HG03139 (cell line): ENCODE measurements around the gene RHBG.
"Not testable (repeated sequence)": the region's sequence is repeated elsewhere in the genome, so short reads cannot be mapped to it uniquely, and the experiment has no call there.

ENCODE experiments used
- ATAC-seq: cut with Tn5 transposase; IDR thresholded peaks from one replicate; pipeline ENCODE4 v1.9.1; 2021; ENCODE audit not compliant: unreplicated experiment

RHBG gene, protein sequence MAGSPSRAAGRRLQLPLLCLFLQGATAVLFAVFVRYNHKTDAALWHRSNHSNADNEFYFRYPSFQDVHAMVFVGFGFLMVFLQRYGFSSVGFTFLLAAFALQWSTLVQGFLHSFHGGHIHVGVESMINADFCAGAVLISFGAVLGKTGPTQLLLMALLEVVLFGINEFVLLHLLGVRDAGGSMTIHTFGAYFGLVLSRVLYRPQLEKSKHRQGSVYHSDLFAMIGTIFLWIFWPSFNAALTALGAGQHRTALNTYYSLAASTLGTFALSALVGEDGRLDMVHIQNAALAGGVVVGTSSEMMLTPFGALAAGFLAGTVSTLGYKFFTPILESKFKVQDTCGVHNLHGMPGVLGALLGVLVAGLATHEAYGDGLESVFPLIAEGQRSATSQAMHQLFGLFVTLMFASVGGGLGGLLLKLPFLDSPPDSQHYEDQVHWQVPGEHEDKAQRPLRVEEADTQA

DNA sequence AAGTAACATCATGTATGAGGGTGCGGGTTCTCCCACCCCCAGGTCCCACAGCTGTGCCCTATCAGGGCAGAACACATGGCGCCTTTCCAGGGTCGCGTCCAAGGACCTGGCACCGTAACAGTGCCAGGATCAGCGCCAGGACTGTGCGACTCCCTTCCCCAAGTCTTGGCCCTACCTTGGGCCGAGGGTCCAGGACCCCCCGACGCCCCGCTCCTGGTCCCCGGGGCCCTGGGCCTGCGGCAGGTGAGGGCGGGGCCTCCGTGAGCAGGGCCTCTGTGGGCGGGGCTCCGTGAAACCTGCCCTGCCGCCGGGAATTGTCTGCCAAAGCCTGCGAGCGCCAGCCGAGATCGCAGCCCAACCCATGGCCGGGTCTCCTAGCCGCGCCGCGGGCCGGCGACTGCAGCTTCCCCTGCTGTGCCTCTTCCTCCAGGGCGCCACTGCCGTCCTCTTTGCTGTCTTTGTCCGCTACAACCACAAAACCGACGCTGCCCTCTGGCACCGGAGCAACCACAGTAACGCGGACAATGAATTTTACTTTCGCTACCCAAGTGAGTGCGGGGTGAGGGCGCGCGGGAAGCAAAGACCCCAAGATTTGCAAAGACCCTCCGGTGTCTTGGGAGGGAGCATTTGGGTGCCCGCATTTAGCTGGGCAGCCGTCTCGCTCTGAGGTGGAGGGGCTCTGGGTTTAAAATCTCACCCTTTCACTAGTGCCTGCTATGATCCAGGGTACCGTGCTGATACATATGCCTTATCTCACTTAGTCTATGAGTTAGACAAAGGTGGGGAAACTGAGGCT, at the start of gene RHBG:
Gene RHBG (plus strand): TSS at position 323 of the 796 bp plus-strand sequence. CDS start 39 bp downstream, at position 362.
- no peak for ATAC-seq

GRCh38 chr1:156319664-156320063, 49.3 kb upstream of the RHBG start:
- ATAC-seq, result no peak

DNA sequence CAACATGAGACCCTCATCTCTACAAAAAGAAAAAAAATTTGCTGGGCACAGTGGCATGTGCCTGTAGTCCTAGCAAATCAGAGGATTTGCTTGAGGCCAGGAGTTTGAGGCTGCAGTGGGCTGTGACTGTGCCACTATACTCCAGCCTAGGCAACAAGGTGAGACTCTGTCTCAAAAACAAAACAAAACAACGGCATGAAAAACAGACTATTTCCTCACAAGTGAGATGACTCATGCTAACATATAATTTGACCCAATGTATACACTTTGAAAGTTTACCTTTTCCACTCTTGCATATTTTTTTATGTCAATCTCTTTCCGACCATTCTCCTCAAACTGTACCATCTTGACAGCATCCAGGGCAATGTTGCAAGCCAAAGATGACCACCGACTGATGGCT, 48.5 kb upstream of the RHBG start:
- no peak for ATAC-seq

- not testable (repeated sequence) for ATAC-seq
Measured at GRCh38 chr1:156323179-156323578, 45.8 kb upstream of the RHBG start.

DNA sequence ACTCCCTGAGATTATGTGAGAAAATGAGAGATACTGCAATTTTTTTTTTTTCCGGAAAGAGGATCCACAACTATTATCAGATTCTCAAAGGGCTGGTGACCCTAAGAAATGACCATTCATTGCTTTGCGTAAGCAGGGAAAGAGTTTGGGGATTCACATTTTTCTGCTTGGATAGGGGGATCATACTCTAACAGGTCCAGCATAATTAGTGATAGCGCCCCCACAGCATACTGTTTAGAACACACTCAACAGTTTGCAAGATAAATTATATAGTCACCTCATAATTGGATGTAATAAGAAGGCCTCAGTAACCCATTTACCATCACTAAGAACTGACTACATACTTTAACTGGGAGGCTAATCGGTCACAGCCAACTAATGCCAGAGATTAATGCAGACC, 32.8 kb upstream of the RHBG start:
- ATAC-seq, result no peak

DNA sequence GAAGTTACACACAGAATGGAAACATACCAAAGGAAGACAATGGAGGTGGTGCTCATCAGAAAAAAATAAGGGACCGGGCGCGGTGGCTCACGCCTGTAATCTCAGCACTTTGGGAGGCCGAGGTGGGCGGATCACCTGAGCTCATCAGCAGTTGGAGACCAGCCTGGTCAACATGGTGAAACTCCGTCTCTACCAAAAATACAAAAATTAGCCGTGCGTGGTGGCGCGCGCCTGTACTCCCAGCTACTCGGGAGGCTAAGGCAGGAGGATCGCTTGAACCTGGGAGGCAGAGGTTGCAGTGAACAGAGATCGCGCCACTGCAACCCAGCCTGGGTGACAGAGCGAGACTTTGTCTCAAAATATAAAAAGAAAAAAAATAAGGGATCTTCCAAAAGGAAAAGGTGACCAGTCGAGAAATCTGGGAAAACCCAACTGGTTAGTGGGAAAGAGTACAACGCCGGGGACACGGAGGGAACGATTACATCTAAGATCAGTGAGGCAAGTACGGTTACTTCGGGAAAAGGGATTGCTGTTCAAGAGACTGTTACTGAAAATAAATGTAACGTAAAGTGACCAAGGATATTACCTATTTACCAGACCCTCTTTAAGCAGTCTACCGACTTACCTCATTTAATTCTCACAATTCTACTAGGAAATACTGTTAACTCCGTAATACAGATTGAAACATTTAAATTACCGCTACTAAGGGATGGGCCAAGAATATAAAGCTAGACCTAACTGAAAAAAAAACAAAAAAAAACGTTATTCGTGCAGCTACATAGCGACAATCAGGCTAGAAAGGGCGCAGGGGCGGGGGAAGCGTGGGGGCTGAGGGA, 31.7 kb upstream of the RHBG start:
- no peak for ATAC-seq

GRCh38 chr1:156337888-156338179, 31.2 kb upstream of the RHBG start:
- no peak for ATAC-seq

DNA sequence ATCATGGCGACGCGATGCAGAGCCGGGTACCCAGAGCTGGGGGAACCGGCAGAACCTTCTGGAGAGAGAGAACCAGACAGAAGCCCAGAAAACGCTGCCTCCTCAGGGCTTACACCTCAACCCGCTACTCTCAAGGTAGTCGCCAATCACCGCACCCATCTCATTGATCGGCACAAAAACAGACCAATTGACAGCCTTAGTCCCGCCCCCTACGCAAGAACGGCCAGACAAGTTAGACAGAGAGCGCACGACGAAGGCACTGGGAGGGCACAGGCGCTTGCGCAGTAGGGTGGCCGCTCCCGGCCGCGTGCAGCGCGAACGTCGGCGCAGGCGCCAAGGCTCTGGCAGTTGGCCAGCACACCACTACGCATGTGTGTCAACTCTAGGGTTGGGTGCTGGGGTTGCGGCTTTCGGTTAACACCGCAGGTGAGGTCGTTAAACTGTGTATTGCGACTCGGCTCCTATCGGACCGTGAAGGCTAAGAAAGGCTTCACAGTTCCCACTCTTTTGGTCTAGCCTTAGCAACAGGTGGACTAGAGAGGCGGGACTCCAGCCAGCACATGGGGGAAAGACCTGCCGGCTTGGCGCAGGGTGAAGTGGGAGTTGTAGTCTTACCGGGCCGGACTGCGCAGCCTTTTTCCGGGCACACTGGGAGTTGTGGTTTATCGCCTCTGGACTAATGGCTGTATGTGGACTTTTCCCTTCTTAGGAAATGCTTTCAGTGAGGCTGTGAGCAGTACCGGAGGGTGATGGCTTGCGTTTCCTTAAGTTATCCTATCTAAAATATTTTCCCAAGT, 30.6 kb upstream of the RHBG start, which contains the start of the genes CCT3 and TSACC:
Gene CCT3 (minus strand): TSS at position 113 of the 797 bp plus-strand sequence. CDS start 108 bp downstream, at position 5.
Gene TSACC (plus strand): TSS at position 347 of the 797 bp plus-strand sequence. CDS start 1,232 bp downstream, outside the sequence.
- peak; percentile 86 for ATAC-seq

- no peak for ATAC-seq
Measured at GRCh38 chr1:156342166-156342955, 26.6 kb upstream of the RHBG start.

GRCh38 chr1:156344409-156344808, 24.6 kb upstream of the RHBG start:
- no peak for ATAC-seq

DNA sequence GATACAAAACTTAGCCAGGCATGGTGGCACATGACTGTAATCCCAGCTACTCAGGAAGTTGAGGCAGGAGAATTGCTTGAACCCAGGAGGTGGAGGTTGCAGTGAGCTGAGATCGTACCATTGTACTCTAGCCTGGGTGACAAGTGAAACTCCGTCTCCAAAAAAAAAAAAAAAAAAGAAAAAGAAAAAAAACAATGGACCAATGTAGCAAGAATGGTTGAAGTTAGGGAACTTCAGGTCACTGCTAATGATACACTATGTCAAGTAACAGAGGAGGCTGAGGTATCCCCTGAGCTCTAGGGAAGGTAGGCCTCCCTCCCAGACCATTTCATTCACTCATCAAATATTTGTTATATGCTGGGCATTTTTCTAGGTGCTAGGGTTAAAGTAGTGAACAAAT, 23.0 kb upstream of the RHBG start:
- ATAC-seq, result not testable (repeated sequence)

DNA sequence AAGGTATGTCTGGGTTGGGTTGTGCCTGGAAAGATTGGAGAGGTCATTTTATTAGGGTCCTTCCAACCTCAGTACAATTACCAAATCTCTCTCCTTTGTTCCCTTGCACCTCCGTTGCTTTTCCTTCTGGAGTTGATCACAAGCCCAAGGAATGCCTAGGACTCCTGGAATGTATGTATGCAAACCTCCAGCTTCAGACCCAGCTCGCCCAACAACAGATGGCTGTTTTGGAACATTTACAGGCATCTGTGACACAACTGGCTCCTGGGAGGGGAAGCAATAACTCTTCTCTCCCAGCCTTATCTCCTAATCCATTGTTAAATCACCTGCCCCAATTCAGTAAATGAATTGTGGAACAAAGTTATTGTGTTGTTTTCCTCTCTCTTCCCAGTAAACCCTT, 22.4 kb upstream of the RHBG start:
- ATAC-seq, result no peak

- ATAC-seq, result no peak
Measured at GRCh38 chr1:156347331-156347730, 21.7 kb upstream of the RHBG start.

DNA sequence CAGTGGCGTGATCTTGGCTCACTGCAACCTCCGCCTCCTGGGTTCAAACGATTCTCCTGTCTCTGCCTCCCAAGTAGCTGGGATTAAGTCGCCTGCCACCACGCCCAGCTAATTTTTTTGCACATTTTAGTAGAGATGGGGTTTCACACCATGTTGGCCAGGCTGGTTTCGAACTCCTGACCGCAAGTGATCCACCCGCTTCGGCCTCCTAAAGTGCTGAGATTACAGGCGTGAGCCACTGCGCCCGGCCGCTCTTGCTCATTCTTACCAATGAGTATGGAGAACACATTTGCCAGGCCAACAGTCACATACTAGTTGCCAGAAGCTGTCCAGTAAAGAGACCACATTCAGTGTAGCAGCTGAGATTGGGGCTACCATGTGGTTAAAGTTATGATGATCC, 16.5 kb upstream of the RHBG start:
- not testable (repeated sequence) for ATAC-seq

GRCh38 chr1:156356262-156356874, 12.6 kb upstream of the RHBG start:
- no peak for ATAC-seq

DNA sequence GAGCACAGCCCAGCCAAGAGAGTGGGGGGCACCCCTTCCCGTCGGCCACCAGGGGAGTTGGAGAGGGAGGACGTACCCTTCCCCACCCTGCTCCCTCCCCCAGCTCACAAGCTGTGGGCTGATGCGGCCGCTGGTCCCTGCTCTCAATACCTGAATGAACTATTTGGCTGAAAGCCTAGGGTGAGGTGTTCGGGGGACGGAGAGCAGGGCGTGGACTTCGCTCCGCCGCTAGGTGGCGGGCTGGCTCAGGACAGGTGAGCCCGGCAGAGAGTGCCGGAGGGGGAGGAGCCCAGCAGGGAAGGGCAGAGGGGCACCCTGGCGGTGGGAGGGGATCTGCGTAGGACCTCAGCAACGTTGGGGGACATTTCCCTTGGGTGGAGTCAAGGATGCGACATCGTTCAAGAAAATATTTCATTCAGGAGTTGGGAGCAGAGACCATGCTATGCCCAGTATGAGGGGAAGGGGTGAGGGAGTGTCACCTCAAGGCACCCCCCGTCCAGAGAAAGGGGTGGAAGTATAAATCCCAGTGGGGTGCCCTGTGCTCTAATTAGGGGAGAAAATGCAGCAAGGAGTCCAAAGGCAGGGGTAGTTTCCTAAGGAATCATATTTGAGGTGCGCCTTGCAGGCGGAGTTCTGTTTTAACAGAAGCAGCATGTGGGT, 12.0 kb upstream of the RHBG start:
- ATAC-seq, result no peak

DNA sequence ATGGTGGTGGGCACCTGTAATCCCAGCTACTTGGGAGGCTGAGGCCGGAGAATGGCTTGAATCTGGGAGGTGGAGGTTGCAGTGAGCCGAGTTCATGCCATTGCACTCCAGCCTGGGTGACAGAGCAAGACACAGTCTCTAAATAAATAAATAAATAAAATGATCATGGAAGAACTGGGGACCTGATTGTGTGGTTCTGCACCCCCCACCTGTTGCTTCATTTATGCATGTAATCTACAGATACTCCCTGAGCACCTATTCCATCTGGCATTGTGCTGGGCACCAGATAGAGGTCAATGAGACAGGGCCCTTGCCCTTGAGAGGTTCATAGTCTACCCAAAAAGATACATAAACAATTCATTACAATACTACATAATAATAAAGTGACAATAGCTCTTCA, 11.0 kb upstream of the RHBG start:
- ATAC-seq, result no peak

- no peak for ATAC-seq
Measured at GRCh38 chr1:156358641-156359040, 10.4 kb upstream of the RHBG start.

GRCh38 chr1:156359249-156359648, 9.8 kb upstream of the RHBG start:
- no peak for ATAC-seq
